ENCODE results near the gene SLC16A13.
"Not testable (repeated sequence)": the region's sequence is repeated elsewhere in the genome, so short reads cannot be mapped to it uniquely, and the experiment has no call there.

SLC16A13 gene

GRCh38 chr17:7046127-7046724, 10.4 kb downstream of the SLC16A13 start:
- no peak for DNase-seq (ENCODE audit: low spot score)
- no peak for TF ChIP-seq CTCF (IDR thresholded peaks at IDR 0.05; ENCODE audit: extremely low read depth, missing control alignments)

GRCh38 chr17:7046725-7047397, 11.0 kb downstream of the SLC16A13 start:
- DNase-seq (ENCODE audit: low spot score), result not testable (repeated sequence)

GRCh38 chr17:7047566-7047965, 11.8 kb downstream of the SLC16A13 start:
- no peak for TF ChIP-seq CTCF (IDR thresholded peaks at IDR 0.05; ENCODE audit: extremely low read depth, missing control alignments)
- no peak for DNase-seq (ENCODE audit: low spot score)

GRCh38 chr17:7048968-7049367, 13.2 kb downstream of the SLC16A13 start:
- DNase-seq (ENCODE audit: low spot score), result no peak
- no peak for TF ChIP-seq CTCF (IDR thresholded peaks at IDR 0.05; ENCODE audit: extremely low read depth, missing control alignments)

- DNase-seq (ENCODE audit: low spot score), result not testable (repeated sequence)
Measured at GRCh38 chr17:7050583-7050982, 14.8 kb downstream of the SLC16A13 start.

GRCh38 chr17:7056386-7056785, 20.6 kb downstream of the SLC16A13 start:
- no peak for TF ChIP-seq CTCF (IDR thresholded peaks at IDR 0.05; ENCODE audit: extremely low read depth, missing control alignments)
- no peak for DNase-seq (ENCODE audit: low spot score)

GRCh38 chr17:7058831-7059447, 23.1 kb downstream of the SLC16A13 start:
- no peak for DNase-seq (ENCODE audit: low spot score)
- no peak for TF ChIP-seq CTCF (IDR thresholded peaks at IDR 0.05; ENCODE audit: extremely low read depth, missing control alignments)

- no peak for TF ChIP-seq CTCF (IDR thresholded peaks at IDR 0.05; ENCODE audit: extremely low read depth, missing control alignments)
- DNase-seq (ENCODE audit: low spot score), result no peak
Measured at GRCh38 chr17:7060165-7060891, 24.5 kb downstream of the SLC16A13 start.

All from GM20000 (cell line).